Measurements from ENCODE around the gene C1QA.

The C1QA gene

GRCh38 chr1:22600071-22600816 lies 36.2 kb upstream of the C1QA start:
- no peak for TF ChIP-seq CTCF (IDR thresholded peaks at IDR 0.05; ENCODE audit: low read depth, low read length)
- TF ChIP-seq, protein P1, sequence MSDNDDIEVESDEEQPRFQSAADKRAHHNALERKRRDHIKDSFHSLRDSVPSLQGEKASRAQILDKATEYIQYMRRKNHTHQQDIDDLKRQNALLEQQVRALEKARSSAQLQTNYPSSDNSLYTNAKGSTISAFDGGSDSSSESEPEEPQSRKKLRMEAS (IDR thresholded peaks at IDR 0.05; ENCODE audit: low read depth, low read length), result no peak
- no peak for TF ChIP-seq MYC (IDR thresholded peaks at IDR 0.05; ENCODE audit: low read depth, low read length)
- TF ChIP-seq POLR2A (IDR thresholded peaks at IDR 0.05; ENCODE audit: extremely low read depth, insufficient read length), result no peak
- no peak for DNase-seq (ENCODE audit: low read depth)
- no peak overlapping the region for H3K4me3 ChIP-seq (ENCODE audit: low read depth, low read length)

DNA sequence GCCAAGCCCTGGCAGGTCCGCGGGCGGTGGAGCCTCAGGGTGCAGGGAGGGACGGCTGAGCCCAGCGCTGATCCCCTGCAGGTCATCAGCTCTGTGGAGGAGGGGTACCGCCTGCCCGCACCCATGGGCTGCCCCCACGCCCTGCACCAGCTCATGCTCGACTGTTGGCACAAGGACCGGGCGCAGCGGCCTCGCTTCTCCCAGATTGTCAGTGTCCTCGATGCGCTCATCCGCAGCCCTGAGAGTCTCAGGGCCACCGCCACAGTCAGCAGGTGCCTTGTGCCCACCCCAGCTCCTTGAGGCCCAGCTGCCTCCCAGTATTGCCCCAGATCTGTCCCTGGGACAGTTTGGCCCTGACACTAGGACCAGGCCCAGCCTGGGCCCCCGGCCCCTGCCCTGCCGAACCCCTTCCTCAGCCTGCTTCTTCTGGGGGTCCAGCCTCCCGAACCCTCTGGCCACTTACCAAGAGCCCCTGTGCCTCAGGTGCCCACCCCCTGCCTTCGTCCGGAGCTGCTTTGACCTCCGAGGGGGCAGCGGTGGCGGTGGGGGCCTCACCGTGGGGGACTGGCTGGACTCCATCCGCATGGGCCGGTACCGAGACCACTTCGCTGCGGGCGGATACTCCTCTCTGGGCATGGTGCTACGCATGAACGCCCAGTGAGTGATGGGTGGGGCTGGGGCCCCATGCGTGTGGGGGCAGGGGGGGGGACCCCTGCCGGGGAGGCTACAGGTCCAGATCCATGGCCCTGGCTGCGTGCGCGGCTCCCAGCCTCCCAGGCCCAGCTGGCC lies 35.4 kb upstream of the C1QA start:
- DNase-seq (ENCODE audit: low read depth), result no peak
- no peak overlapping the region for H3K4me3 ChIP-seq (ENCODE audit: low read depth, low read length)
- no peak for TF ChIP-seq CTCF (IDR thresholded peaks at IDR 0.05; ENCODE audit: low read depth, low read length)
- no peak for TF ChIP-seq MYC (IDR thresholded peaks at IDR 0.05; ENCODE audit: low read depth, low read length)
- TF ChIP-seq POLR2A (IDR thresholded peaks at IDR 0.05; ENCODE audit: extremely low read depth, insufficient read length), result no peak
- TF ChIP-seq, protein P1 (IDR thresholded peaks at IDR 0.05; ENCODE audit: low read depth, low read length), result no peak

GRCh38 chr1:22601610-22602009 lies 34.8 kb upstream of the C1QA start:
- H3K4me3 ChIP-seq (ENCODE audit: low read depth, low read length), result no peak overlapping the region
- no peak for DNase-seq (ENCODE audit: low read depth)
- TF ChIP-seq, protein P1 (IDR thresholded peaks at IDR 0.05; ENCODE audit: low read depth, low read length), result no peak
- no peak for TF ChIP-seq CTCF (IDR thresholded peaks at IDR 0.05; ENCODE audit: low read depth, low read length)

DNA sequence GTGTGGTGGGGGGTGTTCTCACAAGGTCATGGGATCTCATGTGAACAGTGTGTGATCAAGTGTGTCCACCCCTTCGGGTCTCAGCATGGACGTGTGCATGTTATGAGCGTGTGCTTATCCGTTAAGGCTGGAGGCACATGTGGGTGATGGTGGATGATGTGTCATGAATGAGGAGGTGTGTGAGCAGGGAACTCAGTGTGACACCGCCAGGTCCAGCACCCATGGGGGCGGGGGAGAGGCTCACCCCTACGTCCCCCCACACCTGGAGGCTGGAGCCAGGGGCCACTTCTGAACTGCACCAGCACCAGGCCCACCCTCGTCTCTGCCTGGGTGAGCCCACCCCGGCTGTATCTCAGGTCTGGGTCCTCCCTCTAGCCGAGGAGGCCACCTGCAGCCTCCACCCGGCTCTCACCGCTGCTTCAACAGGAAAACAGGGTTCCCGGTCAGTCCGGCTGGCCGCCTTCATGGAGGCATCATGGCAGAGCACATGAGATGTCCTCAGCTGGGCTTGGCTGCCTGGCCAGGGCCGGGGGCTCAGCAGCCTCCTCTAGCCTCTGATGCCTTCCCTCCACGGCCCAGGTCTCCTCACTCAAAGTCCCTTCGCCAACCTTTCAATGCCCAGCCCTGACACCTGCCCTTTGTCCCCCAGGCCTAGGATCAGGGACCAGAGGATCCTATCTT lies 34.2 kb upstream of the C1QA start:
- H3K4me3 ChIP-seq (ENCODE audit: low read depth, low read length), result no peak overlapping the region
- TF ChIP-seq POLR2A (IDR thresholded peaks at IDR 0.05; ENCODE audit: extremely low read depth, insufficient read length) (no peak), CTCF (IDR thresholded peaks at IDR 0.05; ENCODE audit: low read depth, low read length) (no peak), MYC (IDR thresholded peaks at IDR 0.05; ENCODE audit: low read depth, low read length) (no peak)
- TF ChIP-seq, protein P1 (IDR thresholded peaks at IDR 0.05; ENCODE audit: low read depth, low read length), result no peak
- DNase-seq (ENCODE audit: low read depth), result no peak

DNA sequence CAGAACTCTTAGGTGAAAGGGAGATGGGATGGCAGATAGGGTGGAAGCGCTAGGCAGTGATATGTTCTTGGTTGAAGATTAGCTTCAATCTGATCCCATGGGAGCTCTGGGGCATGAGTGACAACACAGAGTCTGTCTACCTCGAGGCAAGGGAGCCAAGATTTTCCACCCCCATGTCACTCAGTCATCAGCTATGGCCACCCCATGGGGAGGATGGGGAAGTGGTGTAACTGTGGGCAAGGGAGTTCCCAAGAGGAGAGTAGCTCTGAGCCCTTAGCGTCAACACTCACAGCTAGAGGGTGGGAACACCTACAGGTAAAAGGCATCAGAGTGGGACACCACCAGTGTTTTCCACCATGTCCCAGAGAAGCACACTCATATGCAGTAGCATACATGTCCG lies 30.3 kb upstream of the C1QA start:
- peak; percentile 19 for DNase-seq (ENCODE audit: low read depth)
- no peak overlapping the region for H3K4me3 ChIP-seq (ENCODE audit: low read depth, low read length)
- no peak for TF ChIP-seq CTCF (IDR thresholded peaks at IDR 0.05; ENCODE audit: low read depth, low read length)
- no peak for TF ChIP-seq POLR2A (IDR thresholded peaks at IDR 0.05; ENCODE audit: extremely low read depth, insufficient read length)
- TF ChIP-seq MYC (IDR thresholded peaks at IDR 0.05; ENCODE audit: low read depth, low read length), result no peak
- TF ChIP-seq, protein P1 (IDR thresholded peaks at IDR 0.05; ENCODE audit: low read depth, low read length), result no peak

All from NB4 (cell line).